ENCODE results near the gene TBP.
A peak's percentile ranks its signal among the peaks of the same experiment; 100 is the strongest.
"Not testable (repeated sequence)": the region's sequence is repeated elsewhere in the genome, so short reads cannot be mapped to it uniquely, and the experiment has no call there.

Gene TBP

GRCh38 chr6:170536671-170537070 lies 17.5 kb upstream of the TBP start:
- DNase-seq: no peak

GRCh38 chr6:170537329-170537728 lies 16.8 kb upstream of the TBP start:
- DNase-seq: no peak

- no peak for DNase-seq
Observed at GRCh38 chr6:170542031-170542719, 12.0 kb upstream of the TBP start.

GRCh38 chr6:170545405-170545804 lies 8.8 kb upstream of the TBP start:
- peak; percentile 76 for DNase-seq

DNA sequence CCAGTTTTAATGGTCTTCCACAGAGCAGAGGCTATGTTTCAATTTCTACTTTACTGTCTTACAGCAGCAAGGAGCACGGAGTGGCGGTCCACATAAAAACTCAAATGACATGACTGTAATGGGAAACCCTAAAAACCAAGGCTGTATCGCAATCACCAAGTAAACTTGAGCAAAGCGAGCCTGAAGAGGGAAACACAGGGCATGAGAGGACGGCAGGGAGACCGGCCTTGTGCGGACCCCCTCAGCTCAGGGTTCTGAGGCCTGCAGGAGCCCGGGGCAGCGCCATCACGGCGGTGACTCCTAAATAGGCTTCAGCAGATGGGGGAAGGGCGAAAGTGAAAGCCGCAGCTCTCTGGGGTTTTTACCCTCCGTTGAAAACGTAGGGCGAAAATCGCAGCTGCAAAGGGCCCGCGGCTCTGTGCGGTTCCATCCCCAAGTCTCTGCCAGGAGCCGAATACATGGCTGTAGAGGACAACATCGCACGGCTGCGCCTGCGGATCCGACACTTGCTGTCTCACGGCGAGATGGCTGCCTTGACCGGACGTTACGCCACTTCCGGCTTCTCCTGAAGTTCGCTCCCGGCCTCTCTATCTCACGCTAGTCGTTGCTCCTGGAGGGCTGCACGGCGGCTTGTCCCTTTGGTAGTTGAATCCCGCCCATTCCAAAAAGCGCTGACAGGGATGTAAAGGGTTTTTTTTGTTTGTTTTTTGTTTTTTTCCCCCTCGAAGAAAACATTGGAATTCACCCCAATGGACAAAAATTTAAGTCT lies 1.2 kb upstream of the TBP start, which contains the start of gene PSMB1:
TSS of gene PSMB1 (minus strand) at position 543 of the 769 bp plus-strand sequence. CDS start at position 478, 65 bp downstream.
- peak; percentile 98 for DNase-seq

GRCh38 chr6:170553534-170554012 lies 596 bp upstream of the TBP start:
- no peak for DNase-seq

GRCh38 chr6:170554796-170555137 lies 598 bp downstream of the TBP start:
- no peak for DNase-seq

DNA sequence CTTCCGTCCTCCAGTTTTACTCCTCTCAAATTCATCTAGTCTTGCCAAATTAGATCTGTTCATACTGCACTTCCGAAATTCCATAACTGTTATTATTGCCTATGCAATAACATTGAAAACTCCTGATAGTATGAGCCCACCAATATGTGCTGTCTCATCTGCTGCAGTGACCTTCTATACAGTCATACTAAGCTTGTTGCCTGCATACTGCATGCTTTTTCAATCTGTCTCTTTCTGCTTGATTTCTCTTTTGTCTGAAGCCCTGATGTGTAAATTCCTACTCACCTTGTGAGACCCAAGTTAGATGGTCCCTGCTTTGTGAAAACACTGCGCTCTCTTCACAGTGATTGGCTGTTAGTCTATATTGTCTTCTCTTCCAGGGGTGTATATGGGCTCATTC lies 1.1 kb downstream of the TBP start:
- DNase-seq: no peak

DNA sequence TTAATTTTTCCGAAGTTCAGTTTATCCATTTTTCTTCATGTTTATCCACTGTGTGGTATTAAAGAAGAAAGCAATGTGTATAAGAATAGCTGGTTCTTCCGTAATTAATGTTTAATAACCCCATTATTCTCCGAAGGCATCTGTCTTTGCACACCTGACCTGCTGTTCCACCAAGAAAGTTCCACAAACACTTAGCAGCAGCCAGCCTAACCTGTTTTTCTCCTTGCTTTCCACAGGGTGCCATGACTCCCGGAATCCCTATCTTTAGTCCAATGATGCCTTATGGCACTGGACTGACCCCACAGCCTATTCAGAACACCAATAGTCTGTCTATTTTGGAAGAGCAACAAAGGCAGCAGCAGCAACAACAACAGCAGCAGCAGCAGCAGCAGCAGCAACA lies 7.4 kb downstream of the TBP start:
- DNase-seq: no peak

DNA sequence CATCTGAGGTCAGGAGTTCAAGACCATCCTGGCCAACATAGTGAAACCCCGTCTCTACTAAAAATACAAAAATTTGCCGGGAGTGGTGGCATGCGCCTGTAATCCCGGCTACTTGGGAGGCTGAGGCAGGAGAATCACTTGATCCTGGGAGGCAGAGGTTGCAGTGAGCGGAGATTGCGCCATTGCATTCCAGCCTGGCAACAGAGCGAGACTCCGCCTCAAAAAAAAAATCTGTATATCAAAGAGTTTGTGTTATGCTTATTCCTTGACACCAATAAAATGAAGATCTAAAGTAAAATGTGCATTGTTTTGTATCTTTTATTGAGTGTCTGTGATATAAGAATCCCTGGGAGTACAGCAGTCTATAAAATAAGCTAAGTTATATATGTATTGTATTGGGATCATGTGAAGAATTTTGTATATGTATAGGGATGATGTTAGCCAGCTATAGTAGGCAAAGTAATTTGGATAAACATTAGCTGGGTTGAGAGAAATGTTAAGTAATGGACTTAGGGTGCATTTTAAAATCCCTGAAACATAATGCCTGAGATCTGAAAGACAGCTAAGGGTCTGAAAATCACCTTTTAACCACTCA lies 10.9 kb downstream of the TBP start:
- no peak for DNase-seq

- no peak for DNase-seq
Observed at GRCh38 chr6:170572704-170573466, 18.7 kb downstream of the TBP start.

DNA sequence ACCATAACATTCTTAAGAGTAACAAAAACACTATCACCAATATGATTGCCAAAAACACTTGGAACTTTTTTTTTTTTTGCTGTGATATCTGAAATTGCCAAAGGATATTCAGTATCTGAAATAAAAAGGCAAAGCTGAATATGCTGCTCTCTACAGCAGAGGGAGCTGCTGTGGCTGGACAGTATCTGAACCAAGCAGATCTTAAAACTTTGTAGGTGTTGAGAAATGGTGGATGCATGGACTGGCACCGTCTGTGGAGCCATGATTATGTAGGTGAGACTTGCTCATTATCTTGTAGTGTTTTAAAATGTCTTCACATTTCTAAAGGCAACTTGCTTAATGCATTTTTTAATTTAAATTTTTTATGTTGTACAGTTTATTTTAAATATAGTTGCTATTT lies 21.1 kb downstream of the TBP start:
- DNase-seq: no peak

- DNase-seq: no peak
Observed at GRCh38 chr6:170578909-170579308, 24.7 kb downstream of the TBP start.

DNA sequence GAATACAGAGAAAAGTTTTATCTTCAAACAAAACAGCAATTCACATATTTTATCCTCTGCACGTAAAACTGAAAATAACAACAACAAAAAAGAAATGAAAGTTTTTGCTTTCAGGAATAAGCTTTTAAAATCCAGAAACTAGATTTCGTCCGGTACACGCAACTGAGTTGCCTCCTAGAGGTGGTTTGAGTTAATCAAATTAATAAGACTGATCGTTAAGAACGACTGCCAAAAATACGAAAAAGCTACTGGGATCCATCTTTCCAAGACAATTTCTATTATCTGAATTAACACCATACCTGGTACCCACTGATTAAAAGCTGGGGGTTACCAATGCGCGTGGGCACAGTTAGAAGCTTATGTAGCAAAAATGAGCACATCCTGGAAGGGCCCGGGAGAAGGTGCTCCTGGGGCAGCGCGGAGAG lies 29.6 kb downstream of the TBP start:
- no peak for DNase-seq

GRCh38 chr6:170584181-170584953 lies 30.2 kb downstream of the TBP start, which contains the start of gene PDCD2:
Gene PDCD2, minus strand, starts transcription at chr6:170584637. Its CDS starts 56 bp downstream, at chr6:170584581.
- DNase-seq: peak; percentile 97

DNA sequence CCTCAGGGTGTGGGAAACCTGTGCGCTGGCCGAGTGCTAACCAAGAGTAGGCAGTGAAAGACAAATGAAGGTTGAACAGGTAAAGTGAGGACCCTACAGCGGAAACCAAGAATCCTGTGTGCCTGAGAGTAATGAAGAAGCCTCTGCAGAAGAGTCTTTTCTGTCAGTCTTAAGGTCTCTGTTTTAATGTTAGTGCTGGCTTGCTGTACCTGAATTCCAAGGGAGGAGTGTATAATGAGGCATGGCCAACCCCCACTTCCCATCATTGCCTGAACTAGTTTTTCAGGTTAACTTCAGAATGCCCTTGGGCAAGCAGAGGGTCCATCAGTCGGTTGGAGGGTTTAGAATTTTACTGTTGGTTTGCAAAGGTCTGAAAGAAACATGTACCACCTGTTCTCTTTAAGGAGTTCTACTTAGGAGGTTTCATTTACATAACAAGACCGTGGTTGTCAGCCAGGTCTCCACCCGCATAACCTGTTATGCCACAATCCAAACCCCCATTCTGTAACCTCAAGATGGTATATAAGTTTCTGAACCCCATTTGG lies 30.9 kb downstream of the TBP start:
- DNase-seq: no peak

DNA sequence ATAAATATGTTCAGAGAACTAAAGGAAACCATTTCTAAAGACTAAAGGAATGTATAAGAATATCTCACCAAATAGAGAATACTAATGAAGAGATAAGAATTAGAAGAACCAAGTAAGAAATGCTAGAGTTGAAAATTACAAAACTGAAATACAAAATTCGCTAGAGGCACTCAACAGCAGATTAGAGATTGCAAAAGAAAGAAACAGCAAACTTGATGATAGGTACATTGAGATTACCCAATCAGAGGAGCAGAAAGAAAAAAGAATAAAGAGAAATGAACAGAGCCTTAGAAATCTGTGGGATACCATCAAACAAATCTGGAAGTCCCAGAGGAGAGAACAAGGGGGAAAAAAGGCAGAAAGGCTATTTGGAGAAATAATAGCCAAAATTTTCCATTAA lies 36.6 kb downstream of the TBP start:
- no peak for DNase-seq

DNA sequence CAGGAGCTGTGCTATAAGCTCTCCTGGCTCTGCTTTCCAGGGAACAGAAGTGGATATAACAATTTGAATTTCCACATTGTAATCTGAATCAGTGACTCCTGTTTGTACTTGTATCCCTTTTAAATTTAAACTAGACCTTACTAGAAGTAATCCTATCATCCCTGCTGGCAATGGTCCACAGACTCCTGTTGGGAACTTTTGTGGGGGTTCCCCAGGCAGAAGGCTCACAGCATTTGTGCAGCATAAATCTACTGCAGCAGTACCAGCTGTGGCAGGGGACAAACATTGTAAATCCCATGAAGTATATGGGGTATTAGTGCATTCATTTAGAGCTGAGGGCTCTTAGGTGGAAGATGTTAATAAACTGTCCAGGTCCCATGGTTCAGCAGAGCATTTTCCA lies 42.3 kb downstream of the TBP start:
- no peak for DNase-seq

DNA sequence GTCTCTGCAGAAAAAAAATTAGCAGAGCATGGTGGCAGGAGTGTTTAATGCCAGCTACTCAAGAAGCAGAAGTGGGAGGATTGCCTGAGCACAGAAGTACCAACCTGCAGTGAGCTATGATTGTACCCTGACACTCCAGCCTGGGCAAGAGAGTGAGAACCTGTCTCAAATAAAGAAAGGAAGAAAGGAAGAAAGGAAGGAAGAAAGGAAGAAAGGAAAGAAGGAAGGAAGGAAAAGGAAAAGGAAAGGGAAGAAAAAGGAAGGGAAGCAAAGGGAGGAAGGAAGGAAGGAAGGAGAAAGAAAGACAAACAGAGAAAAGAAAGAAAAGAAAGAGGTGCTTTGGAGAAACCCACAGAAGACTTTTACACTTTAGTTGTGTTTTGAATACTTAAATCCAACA lies 43.1 kb downstream of the TBP start:
- no peak for DNase-seq

DNA sequence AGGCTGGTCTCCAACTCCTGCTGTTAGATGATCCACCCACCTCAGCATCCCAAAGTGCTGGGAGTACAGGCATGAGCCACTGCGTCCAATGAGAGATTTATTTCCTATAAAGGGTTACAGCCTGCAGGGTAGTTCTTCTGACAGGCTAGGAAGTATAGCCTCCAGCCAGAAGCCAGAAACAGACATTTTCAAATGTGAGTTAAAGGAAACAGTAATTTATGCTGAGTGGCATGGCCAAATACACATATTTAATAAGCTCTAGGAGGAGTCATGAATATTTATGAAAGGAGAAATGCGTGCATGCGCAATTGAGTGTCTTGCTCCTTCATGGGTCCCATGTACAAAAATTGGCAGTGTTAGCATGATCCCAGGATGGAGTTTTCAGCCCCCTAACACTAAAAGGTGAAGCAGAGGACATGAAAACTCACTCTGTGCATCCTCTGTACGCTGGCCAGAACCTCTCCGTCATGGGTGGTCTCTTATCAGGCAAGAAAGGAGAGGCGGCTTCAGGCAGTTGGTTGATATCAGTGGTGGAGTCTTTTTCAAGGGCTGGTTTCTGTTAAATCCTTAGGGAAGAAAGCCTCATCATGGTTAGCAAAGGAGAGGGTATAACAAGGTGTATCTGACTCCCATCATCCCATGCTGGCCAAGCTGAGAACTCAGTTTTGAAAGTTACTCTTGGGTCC lies 51.5 kb downstream of the TBP start:
- DNase-seq: no peak

DNA sequence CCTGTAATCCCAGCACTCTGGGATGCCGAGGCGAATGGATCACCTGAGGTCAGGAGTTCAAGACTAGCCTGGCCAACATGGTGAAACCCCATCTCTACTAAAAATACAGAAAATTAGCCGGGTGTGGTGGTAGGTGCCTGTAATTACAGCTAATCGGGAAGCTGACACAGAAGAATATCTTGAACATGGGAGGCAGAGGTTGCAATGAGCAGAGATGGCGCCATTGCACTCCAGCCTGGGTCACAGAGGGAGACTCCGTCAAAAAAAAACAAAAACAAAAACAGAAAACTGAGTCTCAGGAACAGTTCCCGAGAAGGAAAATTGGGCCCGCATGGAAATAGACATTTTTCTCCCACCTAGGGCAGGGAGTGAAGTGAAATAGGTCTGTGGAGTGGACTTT lies 55.1 kb downstream of the TBP start:
- DNase-seq: not testable (repeated sequence)

Measured in NCI-H1105 (cell line).